Activated T-helper 1 cell treated with anti-CD3 and anti-CD28 coated beads, Interleukin-12 subunit alpha, Interleukin-12 subunit beta, Interleukin-2, Interleukin-4 antibody, amounts not matched to agents 30 ng/mL and 10 ng/mL and 1 ng/mL, durations not matched to agents 14 hours and 24 hours and 36 hours (primary cell): ENCODE data around the gene WNT3. TPM values are rescaled to one million over a fixed set of nuclear protein-coding genes. Genes with fewer than 3 reads are reported as not detected.

ENCODE experiments used
- total RNA-seq: library from RNA; stranded (reverse); gene quantifications from 2 replicates; pipeline ENCODE4 v1.2.3, GENCODE V29; 2022

WNT3 gene
- total RNA-seq, 1 donor from 2014 or later = 0.05 TPM

Other genes with a start within 250 kb of the WNT3 start
- gene ARL17A, start 239.0 kb downstream of the WNT3 start, total RNA-seq = 21.8 and 23.6 TPM in 2 replicates
- gene NSF, start 228.0 kb downstream of the WNT3 start, total RNA-seq = 34.1 and 37.7 TPM in 2 replicates
- not detected in 2 replicates for gene WNT9B, start 32.9 kb upstream of the WNT3 start, total RNA-seq
- gene GOSR2, start 104.5 kb upstream of the WNT3 start, total RNA-seq = 59.4 and 62.7 TPM in 2 replicates
- gene RPRML, start 160.6 kb upstream of the WNT3 start, total RNA-seq = not detected in 2 replicates